Limb (tissue), 2 donors: Measurements from ENCODE around the gene CTSS.
"Not testable (repeated sequence)": the region's sequence is repeated elsewhere in the genome, so short reads cannot be mapped to it uniquely, and the experiment has no call there.

Source experiments
- DNase-seq, 2 donors: peaks; one replicate each; pipeline ENCODE4 v3.0.0-alpha.2; 2016; ENCODE audit errors: extremely low spot score in 2 of 2

Gene CTSS

DNA sequence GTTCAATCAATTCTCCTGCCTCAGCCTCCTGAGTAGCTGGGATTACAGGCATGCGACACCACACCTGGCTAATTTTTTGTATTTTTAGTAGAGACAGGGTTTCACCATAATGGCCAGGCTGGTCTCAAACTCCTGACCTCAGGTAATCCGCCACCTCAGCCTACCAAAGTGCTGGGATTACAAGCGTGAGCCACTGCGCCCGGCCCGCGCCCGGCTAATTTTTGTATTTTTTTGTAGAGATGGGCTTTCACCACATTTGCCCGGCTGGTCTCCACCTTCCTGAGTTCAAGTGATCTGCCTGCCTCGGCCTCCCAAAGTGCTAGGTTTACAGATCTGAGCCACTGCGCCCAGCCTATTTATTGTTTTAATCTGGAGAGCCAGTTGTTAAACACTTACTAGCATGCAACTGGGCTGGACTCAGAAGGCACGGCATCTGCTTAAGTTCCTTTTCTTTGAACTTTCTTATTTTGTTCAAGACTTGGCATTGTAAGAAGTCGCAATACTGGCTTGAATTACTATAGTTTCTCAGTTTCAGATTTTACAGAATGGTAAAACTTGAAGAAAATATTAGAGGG lies 10.4 kb upstream of the CTSS start:
- not testable (repeated sequence) for DNase-seq

DNA sequence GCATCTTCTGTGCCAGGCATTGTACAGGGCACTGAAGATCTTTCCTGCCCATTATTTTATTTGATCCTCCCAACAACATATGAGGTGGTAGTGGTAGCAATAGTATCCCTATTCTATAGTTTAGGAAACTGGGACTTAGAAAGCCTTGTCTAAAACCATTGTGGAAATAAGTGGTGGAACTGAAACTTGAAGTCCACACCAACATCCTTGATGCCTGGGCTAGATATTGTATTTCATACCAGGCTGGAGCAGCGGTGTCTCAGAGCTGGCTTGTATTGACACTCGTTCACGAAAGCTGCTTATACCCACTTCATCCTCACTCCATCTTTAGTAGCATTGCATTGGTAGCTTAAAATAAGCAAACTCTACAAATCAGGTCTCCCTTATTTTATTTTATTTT lies 9.7 kb upstream of the CTSS start:
- no peak for DNase-seq

DNA sequence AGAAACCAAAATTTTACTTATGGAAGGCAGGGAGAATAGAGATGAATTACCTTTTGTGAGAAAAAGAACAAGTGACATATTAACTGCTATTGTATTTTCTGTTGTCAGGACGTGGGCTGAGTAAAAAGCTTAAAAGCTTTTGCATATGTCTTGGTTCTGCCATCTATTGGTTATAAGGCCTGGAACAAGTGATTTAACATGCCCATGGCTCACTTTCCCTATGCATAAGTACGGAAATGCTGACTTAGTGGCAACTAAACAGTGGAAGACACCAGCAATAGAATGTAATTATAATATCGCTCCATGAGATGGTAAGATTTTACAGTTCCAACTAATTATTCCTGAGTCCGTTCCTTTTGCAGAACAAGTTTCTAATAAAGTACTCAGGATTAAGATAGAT lies 6.7 kb upstream of the CTSS start:
- DNase-seq, result no peak

DNA sequence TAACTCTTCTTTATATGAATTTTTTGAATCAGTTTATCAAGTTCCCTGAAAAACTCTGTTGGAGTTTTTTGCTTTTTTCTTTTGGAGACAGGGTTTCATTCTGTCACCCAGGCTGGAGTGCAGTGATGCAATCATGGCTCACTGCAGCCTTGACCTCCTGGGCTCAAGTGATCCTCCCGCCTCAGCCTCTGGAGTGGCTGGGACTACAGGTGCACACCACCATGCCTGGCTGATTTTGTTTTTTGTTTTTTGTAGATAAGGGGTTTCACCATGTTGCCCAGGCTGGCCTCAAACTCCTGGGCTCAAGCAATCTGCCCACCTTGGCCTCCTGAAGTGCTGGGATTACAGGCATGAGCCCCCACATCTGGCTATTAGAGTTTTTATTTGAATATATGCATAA lies 2.1 kb upstream of the CTSS start:
- not testable (repeated sequence) for DNase-seq

DNA sequence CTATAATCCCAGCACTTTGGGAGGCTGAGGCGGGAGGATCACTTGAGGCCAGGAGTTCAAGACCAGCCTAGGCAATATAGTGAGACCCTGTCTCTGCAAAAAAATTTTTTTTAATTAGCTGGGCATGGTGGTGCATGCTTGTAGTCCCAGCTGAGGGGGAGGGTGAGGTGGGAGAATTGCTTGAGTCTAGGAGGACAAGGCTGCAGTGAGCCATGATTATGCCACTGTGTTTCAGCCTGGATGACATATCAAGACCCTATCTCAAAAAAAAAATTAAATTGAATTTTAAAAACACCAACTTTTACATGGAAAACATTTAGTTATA lies 361 bp upstream of the CTSS start:
- DNase-seq, result not testable (repeated sequence)

DNA sequence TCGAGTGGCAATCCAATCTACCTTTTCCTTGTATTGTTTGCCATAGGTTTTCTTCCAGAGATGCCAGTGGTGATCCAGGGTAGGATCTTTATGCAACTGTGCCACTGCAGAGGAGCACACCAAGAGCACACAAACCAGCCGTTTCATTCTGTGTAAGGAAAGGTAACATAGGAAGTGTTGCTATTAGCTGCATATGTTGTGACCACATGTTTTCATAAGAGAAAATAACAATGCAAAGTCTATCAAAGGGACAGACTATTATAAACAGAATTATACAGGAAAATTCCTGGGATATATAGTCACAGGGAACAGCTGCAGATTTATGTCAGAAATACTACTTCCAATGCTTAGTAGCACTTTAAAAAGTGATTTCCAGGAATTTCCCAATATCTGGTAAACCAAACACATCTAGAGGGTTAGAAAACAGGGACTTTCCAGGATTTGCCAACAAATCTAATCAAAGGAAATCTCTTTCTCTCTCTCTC lies 919 bp downstream of the CTSS start:
- DNase-seq, result peak in 1 of 2 donors; percentile 41

DNA sequence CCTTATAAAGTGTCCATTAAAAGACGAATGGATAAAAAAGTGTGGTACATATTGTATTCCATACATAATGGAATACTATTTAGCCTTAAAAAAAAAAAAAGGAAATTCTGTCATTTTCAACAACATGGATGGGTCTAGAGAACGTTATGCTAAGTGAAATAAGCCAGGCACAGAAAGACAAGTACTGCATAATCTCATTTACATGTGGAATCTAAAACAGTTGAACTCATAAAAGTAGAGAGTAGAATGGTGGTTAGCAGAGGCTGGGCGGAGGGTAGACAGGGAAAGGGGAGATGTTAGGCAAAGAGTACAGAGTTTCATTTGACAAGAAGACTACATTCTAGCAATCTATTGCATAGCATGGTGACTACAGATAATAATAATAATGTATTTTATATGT lies 2.6 kb downstream of the CTSS start:
- DNase-seq, result no peak

DNA sequence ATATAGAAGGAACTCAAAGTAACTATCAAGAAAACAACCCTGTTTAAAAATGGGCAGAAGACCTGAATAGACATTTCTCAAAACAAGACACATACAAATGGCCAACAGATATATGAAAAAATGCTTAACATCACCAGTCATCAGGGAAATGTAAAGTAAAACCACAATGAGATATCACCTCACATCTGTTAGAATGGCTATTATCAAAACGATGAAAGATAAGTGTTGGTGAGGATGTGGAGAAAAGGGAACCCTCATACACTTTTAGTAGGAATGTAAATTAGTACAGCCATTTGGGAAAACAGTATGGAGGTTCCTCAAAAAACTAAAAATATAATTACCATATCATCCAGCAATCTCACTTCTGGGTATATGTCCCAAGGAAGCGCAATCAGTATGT lies 3.0 kb downstream of the CTSS start:
- DNase-seq, result no peak

DNA sequence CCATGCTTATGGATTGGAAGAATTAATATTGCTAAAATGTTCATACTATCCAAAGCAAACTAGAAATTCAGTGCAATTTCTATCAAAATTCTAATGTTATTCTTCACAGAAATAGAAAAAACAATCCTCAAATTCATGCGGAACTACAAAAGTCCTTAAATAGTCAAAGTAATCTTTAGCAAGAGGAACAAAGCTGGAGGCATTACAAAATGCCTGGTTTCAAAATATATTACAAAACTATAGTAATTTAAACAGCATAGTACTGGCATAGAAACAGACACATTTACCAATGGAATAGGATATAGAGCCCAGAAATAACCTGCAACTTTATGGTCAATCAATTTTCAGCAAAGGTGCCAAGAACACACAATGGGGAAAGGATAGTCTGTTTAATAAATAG lies 3.8 kb downstream of the CTSS start:
- DNase-seq, result no peak

DNA sequence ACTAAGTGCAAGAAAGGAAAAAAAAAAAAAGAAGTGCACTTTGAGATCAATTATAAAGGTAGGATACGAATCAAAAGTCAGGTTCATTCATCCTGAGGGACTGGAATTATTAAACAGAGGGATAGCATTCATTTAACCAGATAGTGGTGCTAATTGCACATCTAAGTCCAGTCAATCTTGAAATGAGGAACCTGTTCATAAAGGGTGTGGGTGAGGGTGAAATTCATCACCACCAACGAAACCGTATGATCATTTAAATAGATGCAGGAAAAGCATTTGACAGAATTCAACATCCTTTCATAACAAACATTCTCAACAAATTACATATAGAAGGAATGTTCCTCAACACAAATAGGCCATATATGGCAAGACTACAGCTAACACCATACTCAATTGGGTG lies 5.6 kb downstream of the CTSS start:
- DNase-seq, result no peak

DNA sequence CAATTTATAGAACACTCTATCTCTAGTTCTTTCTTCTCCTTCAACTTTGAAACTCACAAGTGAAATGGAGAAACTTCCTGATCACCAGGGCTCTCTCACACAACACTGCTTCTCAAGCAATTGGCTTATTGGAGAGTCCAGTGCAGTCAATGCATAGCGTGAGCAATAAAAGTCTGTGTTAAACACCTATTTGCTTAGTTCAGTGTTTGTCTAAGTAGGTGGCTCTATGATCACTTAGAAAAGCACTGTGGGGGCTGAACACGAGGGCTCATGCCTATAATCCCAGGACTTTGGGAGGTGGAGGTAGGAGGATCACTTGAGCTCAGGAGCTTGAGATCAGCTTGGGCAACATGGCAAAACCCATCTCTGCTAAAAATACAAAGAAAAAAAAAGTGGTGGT lies 12.2 kb downstream of the CTSS start:
- no peak for DNase-seq

DNA sequence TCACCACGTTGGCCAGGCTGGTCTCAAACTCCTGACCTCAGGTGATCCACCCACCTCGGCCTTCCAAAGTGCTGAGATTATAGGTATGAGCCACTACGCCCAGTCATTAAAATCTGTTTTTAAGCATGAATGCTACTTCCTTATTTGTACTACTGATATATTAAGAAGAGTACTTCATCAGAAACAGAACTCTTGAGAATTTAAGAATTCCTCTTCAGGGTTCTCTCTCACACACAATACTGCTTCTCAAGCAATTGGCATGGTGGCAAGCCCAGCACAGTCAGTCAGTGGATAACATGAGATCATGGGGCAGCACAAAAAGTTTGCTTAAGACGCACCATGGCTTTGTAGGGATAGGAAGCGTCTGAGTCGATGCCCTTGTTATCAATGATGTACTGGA lies 14.1 kb downstream of the CTSS start:
- DNase-seq, result no peak

DNA sequence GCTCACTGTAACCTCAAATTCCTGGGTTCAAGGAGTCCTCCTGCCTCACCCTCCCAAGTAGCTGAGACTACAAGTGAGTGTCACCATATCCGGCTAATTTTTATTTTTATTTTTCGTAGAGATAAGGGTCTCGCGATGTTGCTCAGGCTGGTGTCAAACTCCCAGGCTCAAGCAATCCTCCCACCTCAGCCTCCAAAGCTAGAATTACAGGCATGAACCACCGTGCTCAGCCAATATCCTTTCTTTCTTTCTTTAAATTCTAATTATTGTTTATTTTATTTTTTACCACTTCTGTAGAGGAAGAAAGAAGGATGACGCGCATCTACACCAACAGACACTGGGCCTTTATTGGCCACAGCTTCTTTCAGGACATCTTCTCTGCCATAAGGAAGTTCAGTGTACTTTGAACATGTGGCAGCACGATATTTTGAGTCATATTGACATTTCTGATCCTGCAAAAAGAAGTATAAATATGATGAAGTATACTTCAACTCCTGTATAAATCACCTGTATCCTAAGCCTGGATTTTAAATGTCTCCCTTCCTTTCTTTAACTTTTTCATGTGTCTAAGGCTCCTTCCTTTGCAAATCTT lies 15.8 kb downstream of the CTSS start:
- DNase-seq, result no peak

DNA sequence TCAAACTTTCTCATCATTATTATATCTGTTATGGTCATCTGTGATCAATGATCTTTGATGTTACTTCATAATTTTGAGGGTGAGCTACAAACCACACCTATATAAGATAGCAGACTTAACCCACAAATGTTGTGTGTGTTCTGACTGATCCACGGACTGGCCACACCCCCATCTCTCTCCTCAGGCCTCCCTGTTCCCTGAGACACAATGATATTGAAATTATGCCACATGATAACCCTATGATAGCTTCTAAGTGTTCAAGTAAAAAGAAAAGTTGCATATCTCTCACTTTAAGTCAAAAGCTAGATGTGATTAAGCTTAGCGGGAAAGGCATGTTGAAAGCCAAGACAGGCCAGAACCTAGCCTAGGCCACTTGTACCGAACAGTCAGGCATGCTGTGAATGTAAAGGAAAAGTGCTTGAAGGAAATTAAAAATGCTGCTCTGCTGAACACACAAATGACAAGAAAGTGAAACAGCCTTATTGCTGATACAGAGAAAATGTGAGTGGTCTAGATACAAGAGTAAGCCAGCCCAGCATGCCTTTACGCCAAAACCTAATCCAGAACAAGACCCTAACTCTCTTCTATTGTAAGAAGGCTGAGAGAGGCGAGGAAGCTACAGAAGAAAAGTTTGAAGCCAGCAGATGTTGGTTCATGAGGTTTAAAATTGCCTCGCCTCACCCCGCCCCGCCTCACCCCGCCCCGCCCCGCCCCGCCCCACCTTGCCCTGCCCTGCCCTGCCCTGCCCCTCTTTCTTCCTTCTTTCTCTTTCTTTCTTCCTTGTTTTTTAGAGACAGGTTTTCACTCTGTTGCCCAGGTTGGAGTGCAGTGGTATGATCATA lies 16.5 kb downstream of the CTSS start:
- DNase-seq, result no peak

DNA sequence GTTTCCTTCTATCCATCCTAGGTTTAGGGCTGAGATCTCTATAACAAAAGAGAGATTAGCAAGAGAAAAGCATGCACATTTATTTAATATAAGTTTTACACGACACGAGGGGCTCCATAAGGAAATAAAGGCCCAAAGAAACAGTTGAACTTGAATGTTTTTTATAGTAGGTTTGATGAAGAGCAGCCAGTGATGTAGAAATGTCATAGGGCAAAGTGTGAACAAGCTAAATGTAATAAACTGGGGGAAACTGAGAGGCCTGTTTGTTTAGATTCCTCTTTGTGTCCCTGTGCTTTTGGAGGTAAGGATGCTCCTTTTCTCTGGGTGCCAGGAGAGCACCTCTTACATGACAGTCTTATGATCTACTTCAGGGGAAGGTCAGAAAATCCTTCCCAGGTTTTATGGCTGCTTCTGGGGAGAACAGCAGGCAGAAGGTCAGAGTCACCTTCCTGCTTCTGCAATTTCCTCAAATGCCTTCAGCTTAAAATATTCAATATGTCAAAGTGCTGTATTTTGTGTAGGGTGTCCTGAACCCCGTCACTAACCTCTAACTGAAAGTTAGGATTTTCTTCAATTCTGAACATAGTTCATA lies 35.4 kb downstream of the CTSS start:
- no peak for DNase-seq

DNA sequence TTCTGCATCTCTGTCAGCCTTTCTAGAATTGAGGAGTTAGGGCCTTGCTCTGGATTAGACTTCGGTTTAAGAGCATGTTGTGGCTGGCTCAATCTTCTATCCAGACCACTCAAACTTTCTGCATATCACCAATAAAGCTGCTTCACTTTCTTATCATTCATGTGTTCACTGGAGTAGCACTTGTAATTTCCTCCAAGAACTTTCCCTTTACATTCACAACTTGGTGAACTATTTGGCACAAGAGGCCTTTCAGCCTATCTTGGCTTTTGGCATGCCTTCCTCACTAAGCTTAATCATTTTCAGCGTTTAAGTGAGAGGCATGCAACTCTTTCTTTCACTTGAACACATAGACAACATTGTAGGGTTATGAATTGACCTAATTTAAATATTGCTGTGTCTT lies 41.2 kb downstream of the CTSS start:
- DNase-seq, result no peak

DNA sequence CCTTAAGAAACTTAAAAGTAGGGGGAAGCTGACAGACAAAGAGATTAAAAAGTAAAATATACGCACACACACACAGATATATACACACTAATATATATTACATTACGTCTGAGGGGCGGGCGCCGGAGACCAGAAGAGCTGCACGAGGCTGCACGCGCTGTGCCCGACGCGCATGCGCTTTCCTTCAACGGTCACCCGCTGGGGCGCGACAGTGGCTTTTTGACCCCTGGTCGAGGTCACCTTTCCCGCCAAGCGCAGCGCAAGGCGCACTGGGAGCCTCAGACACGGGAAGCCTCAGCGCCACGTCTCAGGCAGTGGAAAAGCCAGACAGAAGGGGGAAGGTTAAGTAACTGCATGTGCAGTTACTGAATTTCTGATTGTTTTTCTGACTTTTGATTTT lies 44.9 kb downstream of the CTSS start, which contains the start of gene HORMAD1:
HORMAD1 (minus strand) TSS at position 193 of the 400 bp plus-strand sequence. CDS start 1,390 bp downstream, outside the sequence.
- DNase-seq, result no peak

DNA sequence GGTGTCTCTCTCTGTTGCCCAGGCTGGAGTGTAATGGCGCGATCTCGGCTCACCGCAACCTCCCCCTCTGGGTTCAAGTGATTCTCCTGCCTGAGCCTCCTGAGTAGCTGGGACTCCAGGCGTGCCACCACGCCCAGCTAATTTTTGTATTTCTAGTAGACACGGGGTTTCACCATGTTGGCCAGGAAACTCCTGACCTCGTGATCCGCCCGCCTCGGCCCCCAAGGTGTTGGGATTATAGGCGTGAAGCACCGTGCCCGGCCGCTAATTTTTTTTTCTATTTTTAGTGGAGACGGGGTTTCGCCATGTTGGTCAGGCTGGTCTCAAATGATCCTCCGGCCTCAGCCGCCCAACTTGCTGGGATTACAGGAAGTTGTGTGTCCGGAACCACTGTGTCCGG lies 45.5 kb downstream of the CTSS start:
- no peak for DNase-seq

DNA sequence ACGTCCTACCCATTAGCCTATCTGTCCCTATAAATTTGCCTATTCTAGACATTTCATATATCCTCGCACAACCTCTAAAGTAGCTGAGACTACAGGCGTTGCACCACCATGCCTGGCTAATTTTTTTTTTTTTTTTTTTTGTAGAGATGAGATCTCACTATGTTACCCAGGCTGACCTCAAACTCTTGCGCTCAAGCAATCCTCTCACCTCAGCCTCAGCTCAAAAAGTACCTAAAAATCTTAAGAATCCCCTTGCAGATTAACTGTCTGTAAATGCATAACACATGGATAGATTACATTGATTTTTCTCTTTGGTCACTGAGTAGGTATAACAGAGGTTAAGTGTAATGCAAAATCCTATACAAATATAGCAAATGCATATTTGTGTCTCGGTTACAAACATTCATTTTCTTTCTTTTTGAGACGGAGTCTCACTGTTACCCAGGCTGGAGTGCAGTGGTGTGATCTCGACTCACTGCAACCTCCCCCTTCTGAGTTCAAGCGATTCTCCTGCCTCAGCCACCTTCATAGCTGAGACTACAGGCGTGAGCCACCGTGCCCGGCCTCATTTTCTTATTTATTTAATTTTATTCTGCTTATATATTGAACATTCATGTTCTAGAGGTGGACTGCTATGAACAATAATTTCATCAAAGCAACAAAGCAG lies 47.2 kb downstream of the CTSS start:
- no peak for DNase-seq

DNA sequence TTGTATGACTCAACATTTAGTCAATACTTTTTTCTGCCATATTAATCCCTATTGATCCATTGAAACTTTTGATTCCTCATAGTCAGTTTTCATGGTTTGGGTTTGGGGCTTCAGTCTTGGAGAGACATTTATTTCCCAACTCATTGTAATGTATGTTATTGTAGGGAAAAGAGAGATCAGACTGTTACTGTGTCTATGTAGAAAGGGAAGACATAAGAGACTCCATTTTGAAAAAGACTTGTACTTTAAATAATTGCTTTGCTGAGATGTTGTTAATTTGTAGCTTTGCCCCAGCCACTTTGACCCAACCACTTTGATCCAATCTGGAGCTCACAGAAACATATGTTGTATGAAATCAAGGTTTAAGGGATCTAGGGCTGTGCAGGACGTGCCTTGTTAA lies 56.5 kb downstream of the CTSS start:
- DNase-seq, result not testable (repeated sequence)

DNA sequence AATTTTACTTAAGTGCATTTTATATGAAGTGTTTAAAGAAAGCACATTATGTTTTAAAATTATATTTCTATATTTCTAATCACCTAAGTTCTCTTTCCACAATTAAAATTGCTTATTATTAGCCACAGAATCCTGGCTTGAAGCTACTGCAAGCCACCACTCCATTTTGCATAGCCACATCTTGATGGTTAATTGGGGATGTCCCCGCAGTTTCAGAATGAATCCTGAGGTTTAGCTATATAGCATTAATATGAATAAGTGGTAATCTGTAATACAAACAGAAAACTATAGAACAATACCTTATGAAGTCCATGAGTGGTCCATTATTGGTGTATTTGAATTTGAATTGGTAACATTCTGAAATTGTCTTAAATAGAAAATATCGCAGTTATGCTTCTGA lies 57.0 kb downstream of the CTSS start:
- no peak for DNase-seq

DNA sequence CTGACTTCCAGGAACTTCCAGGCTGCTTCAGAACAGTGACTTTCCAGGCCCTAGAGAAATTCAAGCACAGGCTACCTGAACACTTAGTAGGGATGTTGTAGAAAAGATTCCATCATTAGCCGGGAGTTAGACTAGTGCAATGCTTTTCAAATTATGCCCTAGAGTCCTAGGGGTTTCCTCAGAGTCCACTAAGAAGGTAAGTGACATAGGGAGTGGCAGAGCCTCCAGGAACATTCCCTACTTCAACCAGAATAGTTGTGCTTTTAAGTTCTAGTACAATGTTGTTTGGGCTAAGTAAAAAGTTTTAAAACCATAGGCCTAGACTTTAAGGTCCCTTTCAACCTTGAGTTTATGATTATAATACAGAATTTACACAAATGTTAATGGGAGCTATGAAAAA lies 59.5 kb downstream of the CTSS start:
- DNase-seq, result no peak
